HFFc6 (cell line): ENCODE data around the gene SNAPC4. TPM values are rescaled to one million over a fixed set of nuclear protein-coding genes. Genes with fewer than 3 reads are reported as not detected.

Source experiments
- DNase-seq: peaks from one replicate; pipeline ENCODE4 v3.0.0-alpha.2; 2018
- H3K27ac Mint-ChIP-seq: 2 replicates; pipeline ENCODE4 v1.8.0; 2020; ENCODE audit warnings: mild to moderate bottlenecking, mixed read lengths
- H3K27me3 Mint-ChIP-seq: 2 replicates; pipeline ENCODE4 v1.8.0; 2021; ENCODE audit warnings: mild to moderate bottlenecking, moderate library complexity, mixed read lengths; ENCODE audit not compliant: insufficient read depth
- H3K36me3 Mint-ChIP-seq: 2 replicates; pipeline ENCODE4 v1.8.0; 2021; ENCODE audit warnings: low read depth, mixed read lengths
- H3K4me1 Mint-ChIP-seq: 2 replicates; pipeline ENCODE4 v1.8.0; 2020; ENCODE audit warnings: low read depth, mixed read lengths
- H3K4me3 Mint-ChIP-seq: 2 replicates; pipeline ENCODE4 v1.8.0; 2020; ENCODE audit warnings: mild to moderate bottlenecking, moderate library complexity, mixed read lengths
- H3K9me3 Mint-ChIP-seq: 2 replicates; pipeline ENCODE4 v1.8.0; 2020; ENCODE audit warnings: mild to moderate bottlenecking, mixed read lengths
- CTCF ChIP-seq: fragments of 200-600 bp; sonication (generic); IDR thresholded peaks from 2 replicates; pipeline ENCODE4 v1.5.0; 2021; ENCODE audit warnings: antibody characterized with exemption, mild to moderate bottlenecking
- total RNA-seq, 6 experiments: library from RNA; stranded (reverse); fragmentation: NEBNext Ultra II Directional; extraction: Animal tissue kit (Norgen Biotek cat#: 25700); gene quantifications; 2 replicates in 1 of 6; 3 replicates in 5 of 6; pipeline ENCODE4 v1.2.3, GENCODE V29; 2021

Gene SNAPC4
- total RNA-seq, 6 experiments from 2014 or later = 6.2 to 9.4 (median 6.5) TPM

DNA sequence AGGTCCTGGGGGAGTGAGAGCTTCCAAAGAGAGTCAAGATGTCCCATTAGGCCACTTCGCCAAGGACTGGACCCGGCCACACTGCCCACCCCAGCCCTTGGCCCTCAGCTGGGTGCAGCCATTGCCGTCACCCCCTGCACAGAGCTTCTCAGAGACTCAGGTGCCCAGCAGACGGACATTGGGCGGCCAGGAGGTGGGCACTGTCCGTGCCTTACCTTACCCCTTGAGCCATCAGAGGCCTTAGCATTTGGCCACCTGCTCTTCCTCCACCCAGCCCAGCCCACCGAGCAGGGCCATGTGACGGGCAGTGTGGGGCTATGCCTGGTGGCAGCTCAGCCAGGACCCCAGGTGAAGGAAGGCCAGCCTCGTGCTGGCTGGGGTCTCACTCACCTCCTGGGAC, 33.1 kb downstream of the SNAPC4 start:
- H3K36me3 Mint-ChIP-seq = no peaks in the 10 kb centered on the region
- DNase-seq = no peak
- no peaks in the 10 kb centered on the region for H3K9me3 Mint-ChIP-seq
- no peak overlapping the region for H3K27ac Mint-ChIP-seq
- no peak overlapping the region for H3K4me3 Mint-ChIP-seq
- H3K4me1 Mint-ChIP-seq = peaks cover 9% of the 10 kb centered on the region
- peaks cover 11% of the 10 kb centered on the region for H3K27me3 Mint-ChIP-seq
- no peak for TF ChIP-seq CTCF

GRCh38 chr9:136365775-136366222, 34.2 kb downstream of the SNAPC4 start:
- H3K36me3 Mint-ChIP-seq = no peaks in the 10 kb centered on the region
- DNase-seq = no peak
- no peak for TF ChIP-seq CTCF
- peaks cover 20% of the 10 kb centered on the region for H3K4me1 Mint-ChIP-seq
- H3K27ac Mint-ChIP-seq = no peak overlapping the region
- H3K27me3 Mint-ChIP-seq = peaks cover 20% of the 10 kb centered on the region
- H3K9me3 Mint-ChIP-seq = no peaks in the 10 kb centered on the region
- no peak overlapping the region; the same call in 1 of the 2 replicates for H3K4me3 Mint-ChIP-seq

- Mint-ChIP-seq H3K27ac (no peak overlapping the region; the same call in 1 of the 2 replicates), H3K4me1 (peaks cover 23% of the 10 kb centered on the region), H3K9me3 (no peaks in the 10 kb centered on the region), H3K4me3 (no peak overlapping the region; the same call in 1 of the 2 replicates), H3K27me3 (peaks cover 24% of the 10 kb centered on the region), H3K36me3 (no peaks in the 10 kb centered on the region)
- no peak for DNase-seq
- TF ChIP-seq CTCF = no peak
Observed at GRCh38 chr9:136364942-136365774, 34.8 kb downstream of the SNAPC4 start.

DNA sequence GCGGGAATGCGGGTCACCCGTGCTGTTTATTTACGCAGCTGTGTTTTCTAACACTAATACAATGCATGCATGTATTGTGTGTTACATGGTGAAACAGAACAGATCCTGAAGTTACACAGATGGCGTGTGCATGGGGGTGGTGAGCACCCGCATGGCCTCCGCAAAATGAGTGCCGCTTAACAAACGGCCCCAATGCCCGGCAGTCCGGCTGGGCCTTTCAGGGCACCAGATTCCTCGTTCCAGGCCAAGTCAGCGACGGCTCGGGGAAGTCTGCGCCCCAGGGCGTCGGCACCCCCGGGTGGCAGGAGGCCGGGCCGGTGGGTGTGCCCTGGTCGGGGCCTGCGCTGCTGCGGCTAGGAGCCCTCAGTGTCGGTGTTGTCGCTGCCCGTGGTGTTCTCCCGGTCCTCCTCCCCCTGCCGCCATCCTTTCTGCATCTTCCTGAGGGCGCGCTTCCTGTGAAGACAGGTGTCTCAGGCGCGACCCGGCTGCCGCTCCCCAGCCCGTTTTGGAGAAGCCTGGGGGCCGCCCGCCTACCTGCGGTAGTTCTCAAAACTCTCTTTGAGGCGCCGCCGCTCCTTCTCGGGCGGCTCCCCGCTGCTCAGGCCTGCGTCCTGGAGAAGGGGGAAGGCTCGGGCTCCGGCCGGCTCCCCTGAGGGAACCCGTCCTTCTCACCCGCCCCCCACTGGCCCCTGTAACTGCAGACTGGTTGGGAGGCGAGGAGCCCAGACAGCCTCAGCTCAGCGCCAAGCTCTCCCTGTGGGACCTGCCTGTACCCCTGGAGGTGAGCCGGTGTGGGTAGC, 35.8 kb downstream of the SNAPC4 start:
- no peak for DNase-seq
- Mint-ChIP-seq H3K27me3 (peaks cover 24% of the 10 kb centered on the region), H3K9me3 (no peaks in the 10 kb centered on the region), H3K4me3 (peak overlapping the region; percentile 41), H3K4me1 (peaks cover 23% of the 10 kb centered on the region), H3K27ac (no peak overlapping the region), H3K36me3 (no peaks in the 10 kb centered on the region)
- peak; percentile 36 for TF ChIP-seq CTCF

DNA sequence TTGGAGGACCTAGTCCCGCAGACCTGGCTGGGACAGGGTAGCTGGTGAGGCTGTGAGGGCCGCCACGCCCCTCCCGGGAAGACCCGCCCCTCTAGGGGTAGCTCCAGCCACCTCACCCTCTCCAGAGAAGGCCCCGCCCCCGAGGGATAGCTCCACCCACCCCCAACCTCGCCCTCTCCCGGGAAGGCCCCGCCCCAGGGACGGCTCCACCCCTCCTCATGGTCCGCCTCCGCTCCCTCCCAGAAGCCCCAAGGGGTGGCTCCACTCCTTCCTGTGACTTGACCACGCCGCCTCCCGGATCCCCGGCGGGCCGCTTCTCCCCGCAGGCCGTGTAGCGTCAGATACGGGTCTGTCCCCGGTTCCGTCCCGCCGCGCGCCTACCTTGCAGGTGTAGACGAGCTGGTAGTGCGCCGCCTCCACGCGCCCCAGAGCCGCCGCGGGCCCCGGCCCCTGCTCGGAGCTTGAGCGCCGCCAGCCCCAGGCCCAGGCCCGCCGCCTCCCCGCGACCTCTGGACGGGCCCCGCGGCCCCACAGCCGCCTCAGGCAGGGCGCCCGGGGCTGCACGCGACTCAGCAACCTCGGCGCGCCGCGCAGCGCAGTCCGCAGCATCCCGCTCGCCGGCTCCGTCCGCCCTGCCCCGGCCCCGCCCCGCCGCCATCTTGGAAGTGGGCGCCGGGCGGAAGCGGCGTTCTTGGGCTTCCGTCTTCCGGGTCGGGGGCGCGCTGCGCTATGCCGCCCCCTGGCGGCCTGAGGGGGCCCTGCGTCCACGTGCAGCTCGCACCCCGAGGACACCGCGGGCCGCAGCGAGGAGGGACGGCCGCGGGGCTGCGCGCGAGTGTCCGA, 36.6 kb downstream of the SNAPC4 start, which contains the start of gene DNLZ:
Gene DNLZ (minus strand): TSS at position 639 of the 843 bp plus-strand sequence. CDS start 30 bp downstream, at position 609.
- Mint-ChIP-seq H3K36me3 (no peaks in the 10 kb centered on the region), H3K9me3 (no peaks in the 10 kb centered on the region), H3K27me3 (peaks cover 24% of the 10 kb centered on the region), H3K27ac (peak within 1 kb of the TSS; percentile 87), H3K4me3 (peak within 1 kb of the TSS; percentile 85), H3K4me1 (peaks cover 23% of the 10 kb centered on the region)
- TF ChIP-seq CTCF = peak; percentile 98
- DNase-seq = peak; percentile 87
